Lower lobe of right lung (tissue), 2 donors: Measurements from ENCODE around the gene C2orf80. TPM values are rescaled to one million over a fixed set of nuclear protein-coding genes. Genes with fewer than 3 reads are reported as not detected.
"Not testable (repeated sequence)": the region's sequence is repeated elsewhere in the genome, so short reads cannot be mapped to it uniquely, and the experiment has no call there.

Source experiments
- ATAC-seq, 2 donors: fragments of 200-7000 bp; cut with Tn5 transposase; one replicate each; pipeline ENCODE4 v1.9.1; 2020 to 2022; ENCODE audit warnings: mild to moderate bottlenecking in 2 of 2, moderate library complexity in 2 of 2
- DNase-seq: peaks from one replicate; pipeline ENCODE4 v3.0.0-alpha.2; 2020
- H3K27ac ChIP-seq: fragments of 200-600 bp; one replicate; pipeline ENCODE4 v1.8.0; 2022
- H3K27me3 ChIP-seq: fragments of 200-600 bp; one replicate; pipeline ENCODE4 v1.8.0; 2022; ENCODE audit warnings: low read depth
- H3K36me3 ChIP-seq: fragments of 200-600 bp; one replicate; pipeline ENCODE4 v1.8.0; 2022; ENCODE audit warnings: mild to moderate bottlenecking
- H3K4me1 ChIP-seq: fragments of 200-600 bp; one replicate; pipeline ENCODE4 v1.8.0; 2022
- H3K4me3 ChIP-seq: fragments of 200-600 bp; one replicate; pipeline ENCODE4 v1.8.0; 2022; ENCODE audit warnings: mild to moderate bottlenecking
- H3K9me3 ChIP-seq: fragments of 200-600 bp; one replicate; pipeline ENCODE4 v1.8.0; 2022
- CTCF ChIP-seq: fragments of 200-600 bp; IDR thresholded peaks from one replicate; pipeline ENCODE4 v1.8.0; 2022; ENCODE audit warnings: antibody characterized with exemption, mild to moderate bottlenecking
- intact Hi-C: fragments of 100-400 bp; cut with DNase I; formaldehyde crosslinking; loops from one replicate; pipeline ENCODE4 v1.11.0; 2022
- total RNA-seq: library from RNA; stranded (reverse); fragmentation: NEBNext Ultra II Directional; extraction: Animal tissue kit (Norgen Biotek cat#: 25700); gene quantifications from one replicate; pipeline ENCODE4 v1.2.1, GENCODE V29; 2021
- donor health status: DM: no; HTN: yes; CAD: no; lungs with severe emphysema.

C2orf80 gene
- total RNA-seq, 1 donor from 2014 or later = not detected

- DNase-seq = no peak
- Histone ChIP-seq H3K4me3 (no peak overlapping the region), H3K9me3 (no peaks in the 10 kb centered on the region), H3K4me1 (no peaks in the 10 kb centered on the region), H3K36me3 (no peaks in the 10 kb centered on the region), H3K27me3 (no peaks in the 10 kb centered on the region), H3K27ac (no peak overlapping the region)
- no peak for TF ChIP-seq CTCF
- intact Hi-C loops = no loop called here
- ATAC-seq = no peak
These were observed 35.0 kb upstream of the C2orf80 start for GRCh38 chr2:208224802-208225201.

- Histone ChIP-seq H3K9me3 (no peaks in the 10 kb centered on the region), H3K4me3 (no peak overlapping the region), H3K27ac (no peak overlapping the region), H3K4me1 (no peaks in the 10 kb centered on the region), H3K36me3 (no peaks in the 10 kb centered on the region), H3K27me3 (no peaks in the 10 kb centered on the region)
- intact Hi-C loops = no loop called here
- no peak for TF ChIP-seq CTCF
- ATAC-seq (no peak), DNase-seq (no peak)
These were observed 32.5 kb upstream of the C2orf80 start for GRCh38 chr2:208222351-208222750.

- ATAC-seq, DNase-seq, H3K27me3 ChIP-seq: not testable (repeated sequence)
These were observed 32.0 kb upstream of the C2orf80 start for GRCh38 chr2:208221873-208222272.

GRCh38 chr2:208210688-208211451 is 21.0 kb upstream of the C2orf80 start:
- intact Hi-C loops = no loop called here
- Histone ChIP-seq H3K9me3 (no peaks in the 10 kb centered on the region), H3K27ac (no peak overlapping the region), H3K27me3 (no peaks in the 10 kb centered on the region), H3K4me3 (no peak overlapping the region), H3K36me3 (no peaks in the 10 kb centered on the region), H3K4me1 (no peaks in the 10 kb centered on the region)
- ATAC-seq = no peak
- DNase-seq = no peak
- no peak for TF ChIP-seq CTCF

More at GRCh38 chr2:208221873-208222272, 32.0 kb upstream of the C2orf80 start:
- H3K4me3 ChIP-seq, H3K36me3 ChIP-seq, intact Hi-C loops, H3K4me1 ChIP-seq, H3K9me3 ChIP-seq, H3K27ac ChIP-seq: not testable (repeated sequence)

GRCh38 chr2:208208335-208209085 is 18.7 kb upstream of the C2orf80 start:
- no peak overlapping the region for H3K27ac ChIP-seq
- no peak for TF ChIP-seq CTCF
- ATAC-seq (no peak), DNase-seq (no peak)
- H3K36me3 ChIP-seq = no peaks in the 10 kb centered on the region
- H3K27me3 ChIP-seq = no peaks in the 10 kb centered on the region
- no peak overlapping the region for H3K4me3 ChIP-seq
- no peaks in the 10 kb centered on the region for H3K4me1 ChIP-seq
- intact Hi-C loops = no loop called here
- H3K9me3 ChIP-seq = no peaks in the 10 kb centered on the region

GRCh38 chr2:208207769-208208168 is 17.9 kb upstream of the C2orf80 start:
- Histone ChIP-seq H3K9me3 (no peaks in the 10 kb centered on the region), H3K4me1 (no peaks in the 10 kb centered on the region), H3K27me3 (no peaks in the 10 kb centered on the region), H3K36me3 (no peaks in the 10 kb centered on the region), H3K4me3 (no peak overlapping the region), H3K27ac (no peak overlapping the region)
- intact Hi-C loops = no loop called here
- no peak for TF ChIP-seq CTCF
- no peak for DNase-seq
- no peak for ATAC-seq
